Measurements from ENCODE around the gene RAB3B. TPM values are rescaled to one million over a fixed set of nuclear protein-coding genes. Genes with fewer than 3 reads are reported as not detected.
"Not testable (repeated sequence)": the region's sequence is repeated elsewhere in the genome, so short reads cannot be mapped to it uniquely, and the experiment has no call there.

Gene RAB3B
- total RNA-seq, 1 donor from 2014 or later: 2.4 TPM

GRCh38 chr1:51878616-51879336 lies 111.7 kb downstream of the RAB3B start, which contains the start of gene NRDC:
Gene NRDC, minus strand, starts transcription at chr1:51878727. Its CDS starts 112 bp downstream, at chr1:51878615.
- Mint-ChIP-seq H3K27ac (ENCODE audit: unreplicated experiment) (no peak within 1 kb of the TSS), H3K27me3 (ENCODE audit: low read depth) (peaks cover 27% of the 10 kb centered on the region)

GRCh38 chr1:51878308-51878615 lies 112.2 kb downstream of the RAB3B start:
- no peak for TF ChIP-seq CTCF (conservative IDR thresholded peaks at IDR 0.05)
- H3K4me3 Mint-ChIP-seq: no peak overlapping the region
- peaks cover 2% of the 10 kb centered on the region for H3K36me3 Mint-ChIP-seq (ENCODE audit: low read depth)
- no peak overlapping the region for H3K27ac Mint-ChIP-seq (ENCODE audit: unreplicated experiment)
- peaks cover 17% of the 10 kb centered on the region for H3K4me1 Mint-ChIP-seq
- DNase-seq (ENCODE audit: low read depth, low spot score): no peak
- H3K9me3 Mint-ChIP-seq: no peaks in the 10 kb centered on the region
- peaks cover 22% of the 10 kb centered on the region for H3K27me3 Mint-ChIP-seq (ENCODE audit: low read depth)

More at GRCh38 chr1:51878616-51879336, 111.7 kb downstream of the RAB3B start, which contains the start of gene NRDC:
- no peaks in the 10 kb centered on the region for H3K9me3 Mint-ChIP-seq
- peaks cover 2% of the 10 kb centered on the region for H3K36me3 Mint-ChIP-seq (ENCODE audit: low read depth)
- no peak for TF ChIP-seq CTCF (conservative IDR thresholded peaks at IDR 0.05)
- DNase-seq (ENCODE audit: low read depth, low spot score): peak; percentile 99
- H3K4me3 Mint-ChIP-seq: no peak within 1 kb of the TSS
- peaks cover 17% of the 10 kb centered on the region for H3K4me1 Mint-ChIP-seq

GRCh38 chr1:51877434-51878307 lies 112.8 kb downstream of the RAB3B start:
- DNase-seq (ENCODE audit: low read depth, low spot score): peak; percentile 26
- H3K27ac Mint-ChIP-seq (ENCODE audit: unreplicated experiment): peak overlapping the region; percentile 37
- no peak for TF ChIP-seq CTCF (conservative IDR thresholded peaks at IDR 0.05)
- H3K27me3 Mint-ChIP-seq (ENCODE audit: low read depth): peaks cover 16% of the 10 kb centered on the region
- no peaks in the 10 kb centered on the region for H3K9me3 Mint-ChIP-seq
- H3K36me3 Mint-ChIP-seq (ENCODE audit: low read depth): peaks cover 2% of the 10 kb centered on the region
- no peak overlapping the region for H3K4me3 Mint-ChIP-seq
- H3K4me1 Mint-ChIP-seq: peaks cover 17% of the 10 kb centered on the region

- peaks cover 17% of the 10 kb centered on the region for H3K4me1 Mint-ChIP-seq
- peaks cover 2% of the 10 kb centered on the region for H3K36me3 Mint-ChIP-seq (ENCODE audit: low read depth)
- H3K27ac Mint-ChIP-seq (ENCODE audit: unreplicated experiment): no peak overlapping the region
- no peak for DNase-seq (ENCODE audit: low read depth, low spot score)
- no peak for TF ChIP-seq CTCF (conservative IDR thresholded peaks at IDR 0.05)
- H3K4me3 Mint-ChIP-seq: peak overlapping the region; percentile 75
- no peaks in the 10 kb centered on the region for H3K9me3 Mint-ChIP-seq
- H3K27me3 Mint-ChIP-seq (ENCODE audit: low read depth): peaks cover 5% of the 10 kb centered on the region
Observed at GRCh38 chr1:51875836-51876235, 114.7 kb downstream of the RAB3B start.

- DNase-seq (ENCODE audit: low read depth, low spot score): no peak
- Mint-ChIP-seq H3K36me3 (ENCODE audit: low read depth) (peaks cover 2% of the 10 kb centered on the region), H3K27me3 (ENCODE audit: low read depth) (no peaks in the 10 kb centered on the region), H3K4me3 (peak overlapping the region; percentile 62), H3K4me1 (peaks cover 17% of the 10 kb centered on the region), H3K9me3 (no peaks in the 10 kb centered on the region), H3K27ac (ENCODE audit: unreplicated experiment) (peak overlapping the region; percentile 17)
- no peak for TF ChIP-seq CTCF (conservative IDR thresholded peaks at IDR 0.05)
Observed at GRCh38 chr1:51875291-51875772, 115.2 kb downstream of the RAB3B start.

GRCh38 chr1:51873270-51873669 lies 117.2 kb downstream of the RAB3B start:
- H3K4me3 Mint-ChIP-seq; H3K27me3 Mint-ChIP-seq (ENCODE audit: low read depth); H3K9me3 Mint-ChIP-seq; H3K36me3 Mint-ChIP-seq (ENCODE audit: low read depth); DNase-seq (ENCODE audit: low read depth, low spot score); H3K27ac Mint-ChIP-seq (ENCODE audit: unreplicated experiment): not testable (repeated sequence)
- peaks cover 17% of the 10 kb centered on the region for H3K4me1 Mint-ChIP-seq
